Measurements from ENCODE around the gene YPEL5. TPM values are rescaled to one million over a fixed set of nuclear protein-coding genes. Genes with fewer than 3 reads are reported as not detected.
"Not testable (repeated sequence)": the region's sequence is repeated elsewhere in the genome, so short reads cannot be mapped to it uniquely, and the experiment has no call there.

Gene YPEL5
- polyA plus RNA-seq, 3 donors, result 26.3 to 87.5 (median 53.4) TPM

DNA sequence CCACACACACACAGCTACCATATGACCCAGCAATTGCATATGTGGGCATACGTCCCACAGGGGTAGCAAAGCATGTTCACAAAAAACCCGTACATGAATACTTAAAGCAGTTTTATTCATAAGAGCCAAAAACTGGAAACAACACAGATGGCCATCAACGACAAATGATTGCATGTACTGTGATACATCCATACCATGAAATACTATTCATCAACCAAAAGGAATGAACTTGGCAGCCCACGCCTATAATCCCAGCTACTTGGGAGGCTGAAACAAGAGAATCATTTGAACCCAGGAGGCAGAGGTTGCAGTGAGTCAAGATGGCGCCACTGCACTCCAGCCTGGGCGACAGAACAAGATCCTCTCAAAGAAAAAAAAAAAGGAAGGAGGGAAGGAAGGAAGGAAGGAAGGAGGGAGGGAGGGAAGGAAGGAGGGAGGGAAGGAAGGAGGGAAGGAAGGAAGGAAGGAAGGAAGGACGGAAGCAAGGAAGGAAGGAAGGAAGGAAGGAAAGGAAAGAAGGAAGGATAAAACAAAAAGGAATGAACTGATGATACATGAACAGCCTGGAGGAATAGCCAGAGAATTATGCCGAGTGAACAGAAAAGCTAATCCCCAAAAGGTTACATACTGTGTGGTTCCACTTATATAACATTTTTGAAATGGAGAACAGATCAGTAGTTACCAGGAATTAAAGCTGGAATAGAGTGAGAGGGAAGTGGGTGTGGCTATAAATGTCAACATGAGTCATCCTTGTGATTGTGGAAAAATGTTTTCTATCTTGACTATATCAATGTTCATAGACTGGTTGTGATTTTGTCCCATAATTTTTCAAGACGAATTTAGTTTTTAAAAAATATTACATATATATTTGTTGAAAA is 19.6 kb upstream of the YPEL5 start:
- H3K27ac ChIP-seq (ENCODE audit: low read depth, low read length), result no peak overlapping the region
- WGBS, 3 donors, result 75 to 79% (median 77%) methylated on average over 8 to 9 of the region's 9 CpGs

DNA sequence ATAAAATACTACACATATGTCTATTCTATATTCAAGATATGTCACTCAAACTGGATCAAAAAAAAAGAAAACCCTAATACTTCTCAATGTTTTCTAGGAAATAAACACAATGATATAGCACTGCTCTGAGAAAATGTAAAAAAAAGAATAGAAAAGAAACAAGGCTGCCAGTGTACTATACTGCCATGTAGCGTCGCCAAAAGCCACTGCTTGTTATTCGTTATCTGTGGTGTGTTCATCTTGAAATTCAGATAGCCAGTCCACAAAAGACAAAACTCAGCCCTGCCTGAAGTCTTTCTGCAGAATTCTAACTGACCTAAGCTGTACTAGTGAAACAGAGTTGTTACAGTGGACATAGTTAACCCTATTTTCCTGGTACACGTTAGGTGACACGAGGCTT is 12.2 kb upstream of the YPEL5 start:
- WGBS, 3 donors, result 72 to 88% (median 84%) methylated on average over 5 of the region's 5 CpGs

DNA sequence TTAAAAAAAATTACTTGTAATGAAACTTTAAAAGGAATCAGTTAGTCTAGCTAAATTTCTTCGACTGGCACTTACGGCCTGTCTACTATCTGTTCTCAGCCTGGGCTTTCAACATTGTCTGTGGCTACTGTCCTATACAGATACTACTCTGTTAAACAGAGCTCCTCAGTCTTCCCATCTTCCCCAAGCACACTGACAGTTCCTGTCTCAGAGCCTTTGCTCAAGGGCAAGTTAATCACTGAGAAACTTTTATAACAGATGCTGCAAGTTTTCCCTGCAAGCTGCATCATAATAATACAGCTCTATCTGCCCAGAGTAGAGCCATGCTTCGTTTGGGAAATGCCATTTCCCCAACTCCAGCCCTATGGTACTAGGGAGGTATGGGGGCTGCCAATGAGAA is 11.3 kb upstream of the YPEL5 start:
- 79 to 86% (median 83%) methylated on average over 3 of the region's 3 CpGs for WGBS, 3 donors
- H3K27ac ChIP-seq (ENCODE audit: low read depth, low read length), result no peak overlapping the region

More for the DNA sequence above, 12.2 kb upstream of the YPEL5 start:
- H3K27ac ChIP-seq (ENCODE audit: low read depth, low read length), result no peak overlapping the region

GRCh38 chr2:30136764-30137444 is 9.9 kb upstream of the YPEL5 start:
- WGBS, 3 donors, result 53 to 64% (median 60%) methylated on average over 10 of the region's 10 CpGs
- no peak overlapping the region for H3K27ac ChIP-seq (ENCODE audit: low read depth, low read length)

DNA sequence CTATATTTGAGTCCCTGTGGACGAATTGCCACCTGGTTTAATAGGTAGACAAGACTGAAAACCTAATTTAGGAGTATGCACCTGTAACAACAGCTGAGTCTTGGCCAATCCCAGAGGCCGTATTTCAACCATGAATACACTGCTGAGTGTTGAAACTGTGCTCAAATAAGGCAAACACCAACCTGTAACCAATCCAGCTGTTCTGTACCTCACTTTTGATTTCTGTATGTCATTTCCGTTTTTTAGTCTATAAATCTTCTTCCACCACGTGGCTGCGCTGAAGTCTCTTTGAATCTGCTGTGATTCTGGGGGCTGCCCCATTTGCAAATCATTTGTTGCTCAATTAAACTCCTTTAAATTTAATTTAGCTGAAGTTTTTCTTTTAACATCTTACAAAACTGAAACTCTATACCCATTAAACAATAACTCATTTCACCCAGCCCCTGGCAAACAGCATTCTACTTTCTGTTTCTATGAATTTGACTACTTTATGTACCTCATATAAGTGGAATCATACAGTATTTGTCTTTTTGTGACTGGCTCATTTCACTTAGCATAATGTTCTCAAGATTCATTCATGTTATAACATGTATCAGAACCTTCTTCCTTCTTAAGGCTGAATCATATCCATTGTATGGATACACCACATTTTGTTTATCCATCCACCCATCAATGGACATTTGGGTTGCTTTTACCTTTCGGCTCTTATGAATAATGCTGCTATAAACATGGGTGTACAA is 7.5 kb upstream of the YPEL5 start:
- WGBS, 3 donors, result 53 to 82% (median 58%) methylated on average over 6 of the region's 6 CpGs
- no peak overlapping the region for H3K27ac ChIP-seq (ENCODE audit: low read depth, low read length)

GRCh38 chr2:30141136-30141535 is 5.7 kb upstream of the YPEL5 start:
- no peak overlapping the region for H3K27ac ChIP-seq (ENCODE audit: low read depth, low read length)

DNA sequence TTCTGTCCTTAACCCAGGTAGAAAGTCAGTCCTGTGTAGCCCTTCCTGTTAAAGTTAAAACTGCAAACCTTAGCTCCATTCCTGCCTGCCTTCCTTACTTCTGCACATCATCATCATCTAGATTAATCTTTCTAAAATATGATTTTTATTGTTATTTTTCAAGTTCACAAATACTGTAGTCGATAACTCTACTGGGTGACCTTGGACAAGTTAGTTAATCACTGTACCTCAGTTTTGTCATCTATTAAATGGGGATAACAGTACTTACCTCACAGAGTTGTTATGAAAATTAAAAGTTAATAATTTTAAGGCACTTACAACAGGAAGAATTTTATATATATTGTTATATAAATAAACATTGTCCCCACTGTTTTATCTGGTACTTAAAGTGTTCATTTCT is 2.5 kb upstream of the YPEL5 start:
- no peak overlapping the region for H3K27ac ChIP-seq (ENCODE audit: low read depth, low read length)
- 24 to 97% (median 90%) methylated on average over 1 of the region's 1 CpG for WGBS, 3 donors

DNA sequence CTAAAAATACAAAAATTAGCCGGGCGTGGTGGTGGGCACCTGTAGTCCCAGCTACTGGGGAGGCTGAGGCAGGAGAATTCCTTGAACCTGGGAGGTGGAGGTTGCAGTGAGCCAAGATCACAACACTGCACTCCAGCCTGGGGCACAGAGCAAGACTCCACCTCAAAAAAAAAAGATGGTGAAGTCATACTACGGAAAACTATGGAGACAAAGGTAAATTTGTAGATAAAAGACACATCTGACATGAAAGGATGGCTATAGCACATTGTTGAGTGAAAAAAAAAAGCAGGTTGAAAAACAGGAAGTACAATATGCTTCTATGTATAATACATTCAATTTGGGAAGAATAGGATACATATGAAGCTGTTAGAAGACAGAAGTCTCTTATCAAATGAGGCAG is 1.9 kb upstream of the YPEL5 start:
- WGBS, 3 donors, result 77 to 90% (median 90%) methylated on average over 3 of the region's 3 CpGs

DNA sequence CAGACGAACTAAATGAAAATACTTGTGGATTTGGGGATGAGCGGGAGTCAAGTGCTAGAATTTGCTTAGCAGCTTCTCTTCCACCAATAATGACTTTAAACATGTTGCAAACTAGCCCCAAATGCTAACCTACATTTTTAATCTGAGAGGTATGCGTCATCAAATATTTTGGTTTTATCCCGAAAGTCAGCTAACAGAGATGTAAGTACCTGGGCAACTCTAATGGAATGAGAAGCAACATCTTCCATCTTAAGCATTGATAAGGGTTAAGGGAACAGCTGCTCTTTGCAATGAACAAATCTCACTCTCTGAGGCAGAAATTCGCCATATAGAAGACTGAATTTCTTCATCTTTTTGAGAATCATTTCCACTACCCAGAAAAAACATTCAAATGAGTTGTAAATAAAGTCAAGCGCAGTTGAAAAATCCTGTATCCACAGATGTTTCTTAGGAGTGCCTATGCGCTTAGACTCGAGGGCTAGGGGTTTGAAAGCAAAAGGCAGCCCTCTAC is 926 bp upstream of the YPEL5 start:
- WGBS, 3 donors, result 42 to 45% (median 45%) methylated on average over 8 of the region's 8 CpGs
- H3K27ac ChIP-seq (ENCODE audit: low read depth, low read length), result peak overlapping the region; percentile 9

More for the DNA sequence above, 1.9 kb upstream of the YPEL5 start:
- H3K27ac ChIP-seq (ENCODE audit: low read depth, low read length), result not testable (repeated sequence)

- peak overlapping the region; percentile 44 for H3K27ac ChIP-seq (ENCODE audit: low read depth, low read length)
- WGBS, 3 donors, result 1% methylated on average over 49 to 79 of the region's 79 CpGs
Observed at GRCh38 chr2:30147196-30147714, 448 bp downstream of the YPEL5 start.

- peak overlapping the region; percentile 44 for H3K27ac ChIP-seq (ENCODE audit: low read depth, low read length)
- 4 to 7% (median 4%) methylated on average over 31 to 50 of the region's 50 CpGs for WGBS, 3 donors
Observed at GRCh38 chr2:30147715-30148610, 1.2 kb downstream of the YPEL5 start.

DNA sequence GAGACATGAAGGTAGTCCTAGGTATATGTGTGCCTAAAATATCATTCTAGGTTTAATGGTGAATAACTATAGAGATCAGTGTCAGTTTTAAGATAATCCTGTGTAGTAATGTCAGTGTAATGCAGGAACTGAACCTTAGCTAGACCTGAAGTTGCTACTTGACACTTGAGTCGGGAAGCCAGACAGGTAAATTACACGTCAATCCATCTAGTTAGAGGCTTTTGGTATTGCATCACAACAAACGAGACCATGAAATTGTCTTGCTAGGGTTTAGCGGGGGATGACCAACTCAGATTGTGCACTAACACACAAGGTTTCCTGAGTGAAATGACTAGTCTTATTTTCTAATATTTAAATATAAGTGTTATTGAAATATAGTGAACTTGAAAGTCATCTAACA is 2.0 kb downstream of the YPEL5 start:
- no peak overlapping the region for H3K27ac ChIP-seq (ENCODE audit: low read depth, low read length)
- WGBS, 3 donors, result 45 to 72% (median 56%) methylated on average over 4 of the region's 4 CpGs

DNA sequence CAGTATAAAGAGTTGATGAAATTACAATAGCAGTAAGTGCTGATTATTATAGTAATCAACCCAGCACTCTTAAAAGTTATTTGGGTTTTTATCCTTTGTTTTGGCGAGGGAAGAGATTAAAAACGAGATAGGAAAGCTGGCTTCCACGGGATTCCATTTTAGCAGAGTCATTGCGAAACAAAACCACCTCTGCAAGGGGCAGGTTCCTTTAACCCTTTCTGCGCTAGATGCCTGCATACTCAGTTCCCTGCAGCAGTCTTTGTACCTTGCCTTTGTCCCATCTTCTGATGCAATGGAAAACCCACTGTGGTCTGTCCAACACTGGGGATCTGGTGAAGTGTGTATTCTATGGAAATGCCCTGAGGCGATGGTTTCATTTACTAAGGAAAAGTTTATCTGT is 2.7 kb downstream of the YPEL5 start:
- H3K27ac ChIP-seq (ENCODE audit: low read depth, low read length), result no peak overlapping the region
- WGBS, 3 donors, result 33 to 41% (median 37%) methylated on average over 6 of the region's 6 CpGs

GRCh38 chr2:30149976-30150375 is 3.2 kb downstream of the YPEL5 start:
- 35 to 70% (median 67%) methylated on average over 1 of the region's 1 CpG for WGBS, 3 donors
- no peak overlapping the region for H3K27ac ChIP-seq (ENCODE audit: low read depth, low read length)

GRCh38 chr2:30150786-30151185 is 4.0 kb downstream of the YPEL5 start:
- 63 to 89% (median 85%) methylated on average over 4 of the region's 4 CpGs for WGBS, 3 donors
- no peak overlapping the region for H3K27ac ChIP-seq (ENCODE audit: low read depth, low read length)

GRCh38 chr2:30152385-30152784 is 5.6 kb downstream of the YPEL5 start:
- 94 to 97% (median 96%) methylated on average over 1 of the region's 1 CpG for WGBS, 3 donors

GRCh38 chr2:30155202-30155601 is 8.4 kb downstream of the YPEL5 start:
- no peak overlapping the region for H3K27ac ChIP-seq (ENCODE audit: low read depth, low read length)
- 79 to 93% (median 84%) methylated on average over 2 of the region's 2 CpGs for WGBS, 3 donors

More at GRCh38 chr2:30152385-30152784, 5.6 kb downstream of the YPEL5 start:
- no peak overlapping the region for H3K27ac ChIP-seq (ENCODE audit: low read depth, low read length)
